ENCODE results near the gene NAP1L5.

NAP1L5 gene

GRCh38 chr4:88722276-88722780, 24.7 kb upstream of the NAP1L5 start:
- no peak for DNase-seq

DNA sequence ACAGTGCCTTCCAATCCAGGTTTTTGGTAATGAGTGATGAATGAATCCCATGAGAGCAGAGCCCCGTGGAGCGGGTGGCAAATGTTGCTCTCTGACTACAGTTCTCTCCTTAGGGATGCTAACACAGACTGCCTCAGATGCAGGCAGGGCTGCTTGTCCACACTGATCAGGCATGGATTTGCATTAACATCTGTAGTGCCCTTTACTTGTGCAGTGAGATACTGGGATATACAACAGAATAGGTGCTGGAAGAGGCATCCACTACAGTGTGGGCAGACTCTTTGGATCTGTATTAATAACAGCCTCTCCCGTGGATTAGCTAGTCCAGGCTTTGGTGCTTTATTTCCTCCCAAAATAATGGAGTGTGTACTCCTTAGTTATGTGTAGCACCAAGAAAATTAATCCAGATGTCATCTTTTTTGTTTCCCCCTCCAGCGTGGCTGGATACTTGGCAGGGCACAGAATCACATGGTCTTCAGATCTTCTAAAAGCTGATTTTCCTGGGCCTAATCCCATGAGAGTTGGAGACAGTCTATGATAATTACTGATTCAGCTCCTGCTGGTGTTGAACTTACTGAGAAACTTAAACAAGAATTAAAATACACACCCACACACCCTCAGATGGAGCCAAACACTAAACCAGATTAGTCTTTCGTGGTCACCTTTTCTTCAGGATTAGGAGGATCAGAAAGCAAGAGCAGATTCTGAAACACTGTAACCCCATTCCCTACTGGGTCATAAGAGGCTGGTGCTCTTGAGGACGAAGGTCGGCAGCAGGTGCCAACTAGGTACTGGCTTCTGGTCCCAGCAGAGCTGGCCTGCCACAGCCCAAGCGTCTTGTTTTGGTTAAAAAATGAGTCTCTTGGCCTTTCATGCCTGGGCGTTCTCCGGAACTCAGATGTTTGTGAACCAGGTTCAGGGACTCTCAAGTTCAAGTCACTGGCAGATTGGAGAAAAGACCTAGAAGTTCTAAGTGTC, 23.1 kb upstream of the NAP1L5 start:
- DNase-seq, result no peak

- DNase-seq, result no peak
These were observed 21.8 kb upstream of the NAP1L5 start for GRCh38 chr4:88719381-88719780.

DNA sequence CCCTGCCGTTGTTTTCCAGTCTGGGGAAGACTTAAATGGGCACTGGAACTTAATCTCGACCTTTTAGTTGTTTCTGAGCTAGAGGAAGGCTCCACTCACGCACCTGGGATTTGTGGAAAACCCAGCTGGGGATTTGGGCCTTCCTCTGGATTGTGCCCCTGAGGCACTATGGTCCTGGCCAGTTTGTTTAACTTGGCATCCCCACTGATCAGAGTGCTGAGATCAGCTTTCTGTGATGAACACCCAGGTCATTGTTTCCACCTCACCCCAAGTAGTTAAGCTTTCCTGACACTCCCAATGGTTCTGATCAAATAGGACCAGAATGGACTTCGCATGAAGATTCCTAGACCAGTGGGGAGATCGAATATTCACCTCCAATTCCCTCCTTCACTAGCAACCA, 20.5 kb upstream of the NAP1L5 start:
- DNase-seq, result no peak

GRCh38 chr4:88713782-88714181, 16.2 kb upstream of the NAP1L5 start:
- no peak for DNase-seq

- DNase-seq, result no peak
These were observed 12.4 kb upstream of the NAP1L5 start for GRCh38 chr4:88709989-88710388.

- no peak for DNase-seq
These were observed 8.9 kb upstream of the NAP1L5 start for GRCh38 chr4:88706574-88706973.

- no peak for DNase-seq
These were observed 8.3 kb upstream of the NAP1L5 start for GRCh38 chr4:88705805-88706492.

- DNase-seq, result no peak
These were observed 7.6 kb upstream of the NAP1L5 start for GRCh38 chr4:88705223-88705622.

- no peak for DNase-seq
These were observed 5.2 kb upstream of the NAP1L5 start for GRCh38 chr4:88702782-88703181.

DNA sequence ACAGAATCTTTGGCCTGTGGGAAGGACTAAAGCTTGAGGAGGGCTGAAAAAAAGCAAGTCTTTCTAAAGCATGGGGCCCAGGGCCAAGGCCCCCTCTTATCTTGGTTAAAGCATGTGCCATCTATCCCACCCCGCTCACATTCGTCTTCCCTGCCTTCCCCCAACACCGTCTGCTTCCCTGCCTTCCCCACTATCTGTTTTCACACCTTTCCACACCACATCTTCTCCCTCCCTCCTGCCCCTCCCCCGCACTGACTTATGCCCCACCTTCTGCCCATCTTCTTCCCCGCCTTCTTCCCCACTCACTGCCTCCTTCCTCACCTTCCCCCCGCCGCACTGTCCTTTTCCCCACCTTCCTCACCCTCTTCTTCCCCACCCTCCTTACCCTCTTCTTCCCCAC, 890 bp upstream of the NAP1L5 start:
- DNase-seq, result no peak

- DNase-seq, result no peak
These were observed 488 bp downstream of the NAP1L5 start for GRCh38 chr4:88697141-88697540.

- DNase-seq, result no peak
These were observed 999 bp downstream of the NAP1L5 start for GRCh38 chr4:88696630-88697029.

- DNase-seq, result no peak
These were observed 3.8 kb downstream of the NAP1L5 start for GRCh38 chr4:88693792-88694191.

DNA sequence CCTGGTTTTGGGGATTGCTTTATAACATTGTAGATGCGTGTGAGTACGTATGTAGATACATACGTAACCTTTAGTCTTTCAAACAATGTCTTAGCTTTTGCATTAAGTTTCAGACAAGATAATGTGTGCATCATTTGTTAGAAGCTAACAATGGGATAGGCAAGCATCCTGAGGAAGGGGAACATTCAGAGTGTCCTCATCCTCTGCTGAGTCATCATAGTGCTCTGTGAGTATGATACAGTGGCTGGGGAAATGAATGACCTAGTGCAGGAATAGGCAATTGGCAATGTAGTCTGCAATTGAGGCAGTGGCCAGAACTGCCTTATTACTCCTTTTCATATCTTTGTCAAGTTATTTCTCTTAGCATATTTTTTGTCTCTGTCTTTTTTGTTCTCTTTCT, 7.3 kb downstream of the NAP1L5 start:
- DNase-seq, result no peak

- no peak for DNase-seq
These were observed 16.4 kb downstream of the NAP1L5 start for GRCh38 chr4:88681209-88681608.

- no peak for DNase-seq
These were observed 22.1 kb downstream of the NAP1L5 start for GRCh38 chr4:88675543-88675942.

DNA sequence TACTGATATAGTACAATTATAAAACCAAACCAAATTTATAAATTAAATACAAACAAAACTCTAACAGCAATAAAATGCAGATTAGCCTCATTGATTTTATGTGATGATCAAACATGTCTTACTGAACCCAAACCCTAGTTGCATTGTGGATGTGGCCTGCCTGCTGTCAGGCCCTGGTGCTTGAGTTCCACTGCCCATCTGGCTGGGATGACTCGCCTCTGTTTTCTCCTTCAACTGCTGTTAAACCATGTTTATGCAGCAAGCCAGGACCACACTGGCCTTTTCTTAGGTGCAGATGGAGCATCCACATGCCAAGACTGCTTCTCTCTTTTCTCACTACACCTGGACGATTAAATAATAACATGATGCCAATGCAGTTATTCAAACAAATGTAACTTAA, 22.6 kb downstream of the NAP1L5 start:
- no peak for DNase-seq

DNA sequence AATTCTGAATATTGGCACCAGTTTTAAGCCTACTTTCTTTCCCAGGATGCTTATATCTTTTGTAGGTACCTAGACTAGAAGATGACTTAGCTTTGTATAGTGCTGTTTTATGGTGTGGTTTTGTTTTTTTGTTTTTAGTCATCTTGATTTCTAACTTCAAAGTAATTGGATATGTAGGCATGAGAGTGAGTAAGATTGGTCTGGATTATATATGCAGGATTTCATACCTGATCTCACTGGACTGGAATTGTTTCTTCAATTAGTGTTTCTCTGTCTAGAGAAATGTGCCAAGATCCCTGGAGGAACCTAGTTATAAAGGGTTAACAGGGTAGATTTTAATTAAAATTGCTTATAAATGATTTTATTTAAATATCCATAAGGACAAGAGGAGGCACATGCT, 23.1 kb downstream of the NAP1L5 start:
- DNase-seq, result no peak

DNA sequence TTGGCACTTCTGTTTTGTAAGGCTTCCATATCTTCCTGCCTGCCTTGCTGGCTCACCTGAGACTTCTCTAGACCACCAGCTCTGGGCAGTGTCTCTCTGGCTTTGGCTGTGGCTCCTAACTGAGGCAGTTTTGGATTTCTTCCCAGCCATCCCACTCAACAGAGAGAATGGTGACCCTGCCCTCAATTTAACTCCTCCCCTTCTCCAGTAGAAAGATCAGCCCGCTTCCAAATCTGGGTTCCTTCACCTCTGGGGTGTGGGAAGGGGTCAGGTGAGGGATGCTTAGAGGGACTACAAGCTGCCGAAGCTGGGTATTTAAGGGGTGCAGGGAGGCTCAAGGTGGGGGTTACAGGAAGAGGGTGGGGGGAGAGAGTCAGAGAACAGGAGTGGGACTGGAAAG, 23.7 kb downstream of the NAP1L5 start:
- DNase-seq, result no peak

DNA sequence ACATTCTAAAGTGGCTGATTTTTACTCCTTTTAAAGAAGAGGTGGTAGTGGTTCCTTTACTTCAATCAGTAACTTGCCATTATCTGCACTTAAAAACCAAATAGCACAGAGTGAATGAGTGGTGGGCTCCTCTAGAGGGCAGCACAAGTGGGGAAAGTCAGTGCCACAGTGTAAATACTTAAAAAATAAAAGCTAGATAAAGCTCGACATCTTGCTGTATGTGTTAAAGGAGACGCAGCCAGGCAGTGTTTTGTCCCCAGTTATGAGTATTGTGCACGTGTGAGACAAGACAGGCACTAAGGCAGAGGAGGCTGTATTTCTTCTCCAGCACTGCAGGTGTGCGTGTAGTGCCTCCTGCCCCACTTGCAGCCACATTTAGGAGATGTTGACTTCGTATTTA, 24.6 kb downstream of the NAP1L5 start:
- DNase-seq, result peak; percentile 1

GRCh38 chr4:88661739-88662138, 35.9 kb downstream of the NAP1L5 start:
- no peak for DNase-seq

DNA sequence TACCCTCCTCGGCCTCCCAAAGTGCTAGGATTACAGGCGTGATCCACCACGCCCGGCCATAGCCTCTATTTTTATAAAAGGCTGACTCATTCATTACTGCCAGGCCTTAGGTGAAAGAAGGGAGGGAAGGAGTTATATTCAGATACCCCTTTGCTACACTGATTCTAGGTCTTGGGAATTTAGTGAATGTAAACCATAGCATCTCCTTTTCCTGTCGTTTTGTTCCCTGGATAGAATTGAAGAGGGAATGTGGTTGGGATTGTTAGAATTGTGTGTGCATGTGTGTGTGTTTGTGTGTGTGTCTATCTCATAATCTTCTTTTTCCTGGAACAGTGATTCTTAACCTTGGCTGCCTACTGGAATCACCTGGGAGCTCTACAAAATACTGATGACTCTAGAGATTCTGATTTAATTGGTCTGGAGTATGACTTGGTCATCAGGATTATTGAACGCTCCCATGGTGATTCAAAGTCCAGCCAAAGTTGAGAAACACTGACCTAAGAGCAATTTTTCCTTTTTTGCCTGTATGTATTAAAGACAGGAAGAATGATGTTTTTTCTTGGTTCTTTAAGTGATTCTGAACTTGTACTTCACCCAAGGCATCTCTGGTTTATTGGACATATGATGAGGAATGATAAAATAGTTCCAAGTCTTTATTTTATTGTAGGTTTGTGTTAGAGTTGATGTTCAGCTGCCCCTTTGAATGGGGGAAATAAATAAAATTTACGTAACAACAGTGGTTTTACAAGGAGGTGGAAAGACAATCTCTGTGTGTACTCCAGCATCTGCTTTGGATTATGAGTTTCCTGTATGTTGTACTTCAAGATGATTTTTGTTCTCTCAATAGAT, 37.0 kb downstream of the NAP1L5 start:
- DNase-seq, result no peak

All from NCI-H2029 (cell line).